GM12878 (cell line): Measurements from ENCODE around the gene FAS. TPM values are rescaled to one million over a fixed set of nuclear protein-coding genes. Genes with fewer than 3 reads are reported as not detected.

Experiments used
- ATF3 ChIP-seq: IDR thresholded peaks from 2 replicates; pipeline ENCODE4 v1.6.1; 2011; ENCODE audit warnings: low read depth, mild to moderate bottlenecking, low read length, moderate library complexity, borderline replicate concordance; ENCODE audit errors: extremely low read depth
- E4F1 ChIP-seq: fragments of 450-650 bp; IDR thresholded peaks from 2 replicates; pipeline ENCODE4 v1.6.1; 2018; ENCODE audit warnings: borderline replicate concordance, mild to moderate bottlenecking; ENCODE audit not compliant: partially characterized antibody
- PKNOX1 ChIP-seq: fragments of 450-650 bp; IDR thresholded peaks from 2 replicates; pipeline ENCODE4 v1.6.1; 2016; ENCODE audit warnings: mild to moderate bottlenecking
- SREBF1 ChIP-seq: IDR thresholded peaks from 2 replicates; pipeline ENCODE4 v1.6.1; 2012; ENCODE audit warnings: mild to moderate bottlenecking, low read length
- ZBTB40 ChIP-seq: fragments of 450-650 bp; IDR thresholded peaks from 2 replicates; pipeline ENCODE4 v1.6.1; 2016; ENCODE audit warnings: mild to moderate bottlenecking, moderate library complexity, borderline replicate concordance
- polyA plus RNA-seq, 11 experiments: library from polyadenylated mRNA; depleted of rRNA in 4 of 11; unstranded in 6 of 11; stranded (reverse) in 5 of 11; fragments of >200 nt; fragmentation: Nextera tagmentation in 4 of 11; fragmentation: Illumina TruSeq in 1 of 11; extraction: Ambion mirVana in 4 of 11; extraction: Trizol in 1 of 11; gene quantifications; 1 replicate in 1 of 11; 2 replicates in 10 of 11; pipeline versions ENCODE4 v1.2.1 to v1.2.3, GENCODE V29; 2011 to 2016; ENCODE audit warnings: inconsistent platforms in 2 of 11, missing spikeins in 2 of 11, low read depth in 1 of 11
- total RNA-seq, 4 experiments: library from RNA; depleted of rRNA in 3 of 4; stranded (reverse); fragments of >200 nt in 3 of 4; fragmentation: Illumina TruSeq in 1 of 4; extraction: Trizol in 1 of 4; gene quantifications; 2 replicates each; pipeline versions ENCODE4 v1.2.1 to v1.2.3, GENCODE V29; 2013 to 2021

The FAS gene
- total and polyA plus RNA-seq, 10 of the 15 experiments (the other 5 are each of a cell fraction or from before 2014, with no cell fraction given), result 50.1 to 147 (median 69.9) TPM

GRCh38 chr10:88983939-88984338, 6.7 kb upstream of the FAS start (continued):
- TF ChIP-seq ZBTB40, result no peak
- no peak for TF ChIP-seq E4F1
- no peak for TF ChIP-seq PKNOX1
- no peak for TF ChIP-seq SREBF1
- no peak for TF ChIP-seq ATF3
